Upper lobe of left lung (tissue), 4 donors: Measurements from ENCODE around the gene KLHL29.

Experiments
- CTCF ChIP-seq, 6 experiments: fragments of 450-650 bp in 4 of 6; fragments of 200-600 bp in 2 of 6; sonication (generic) in 2 of 6; IDR thresholded peaks; one replicate each; pipeline ENCODE4 v1.5.1; 2016 to 2019; ENCODE audit warnings: antibody characterized with exemption in 6 of 6
- EP300 ChIP-seq, 4 donors: sonication (generic); formaldehyde crosslinking; IDR thresholded peaks; one replicate each; pipeline ENCODE4 v1.5.1; 2017; ENCODE audit warnings: antibody characterized with exemption in 4 of 4, control low read depth in 2 of 4
- POLR2A ChIP-seq, 4 donors: fragments of 450-650 bp; IDR thresholded peaks; one replicate each; pipeline ENCODE4 v1.5.1; 2016 to 2017; ENCODE audit warnings: antibody characterized with exemption in 4 of 4, mild to moderate bottlenecking in 2 of 4
- POLR2AphosphoS5 ChIP-seq, 2 donors: sonication (generic); formaldehyde crosslinking; IDR thresholded peaks; one replicate each; pipeline ENCODE4 v1.5.1; 2017; ENCODE audit warnings: antibody characterized with exemption in 2 of 2

GRCh38 chr2:23393722-23394121, 8.7 kb downstream of the KLHL29 start:
- TF ChIP-seq CTCF (IDR thresholded peaks at IDR 0.05): no peak
- no peak for TF ChIP-seq POLR2AphosphoS5 (IDR thresholded peaks at IDR 0.05)
- no peak for TF ChIP-seq POLR2A (IDR thresholded peaks at IDR 0.05)
- no peak for TF ChIP-seq EP300 (IDR thresholded peaks at IDR 0.05)
